Thymus (tissue), 11 donors: ENCODE data around the gene ZAP70. TPM values are rescaled to one million over a fixed set of nuclear protein-coding genes. Genes with fewer than 3 reads are reported as not detected.

Experiments
- DNase-seq, 9 donors: peaks; one replicate each; pipeline ENCODE4 v3.0.0-alpha.2; 2013; ENCODE audit warnings: low spot score in 9 of 9, low read depth in 6 of 9, missing footprints in 1 of 9
- H3K27ac ChIP-seq, 2 donors: one replicate each; pipeline ENCODE4 v1.5.1; 2013; ENCODE audit warnings: control low read depth in 1 of 2, low read depth in 1 of 2, low read length in 1 of 2, mild to moderate bottlenecking in 1 of 2, moderate library complexity in 1 of 2
- H3K27me3 ChIP-seq, 2 donors: one replicate each; pipeline ENCODE4 v1.5.1; 2013; ENCODE audit warnings: low read length in 1 of 2; ENCODE audit not compliant: control insufficient read depth in 2 of 2, insufficient read depth in 1 of 2
- H3K36me3 ChIP-seq, 2 donors: one replicate each; pipeline ENCODE4 v1.5.1; 2013; ENCODE audit warnings: low read length in 1 of 2, mild to moderate bottlenecking in 1 of 2, moderate library complexity in 1 of 2; ENCODE audit not compliant: control insufficient read depth in 2 of 2, insufficient read depth in 2 of 2
- H3K4me1 ChIP-seq, 2 donors: one replicate each; pipeline ENCODE4 v1.5.1; 2013; ENCODE audit warnings: low read length in 2 of 2; ENCODE audit not compliant: control insufficient read depth in 2 of 2, insufficient read depth in 2 of 2
- H3K4me3 ChIP-seq, 2 donors: one replicate each; pipeline ENCODE4 v1.5.1; 2013; ENCODE audit warnings: low read length in 2 of 2, control low read depth in 1 of 2, mild to moderate bottlenecking in 1 of 2
- H3K9me3 ChIP-seq, 2 donors: one replicate each; pipeline ENCODE4 v1.5.1; 2013; ENCODE audit warnings: low read length in 1 of 2, mild to moderate bottlenecking in 1 of 2; ENCODE audit not compliant: control insufficient read depth in 2 of 2, insufficient read depth in 1 of 2
- WGBS: extraction: QIAGEN DNeasy Blood & Tissue Kit; methylation state at CpG from one replicate; pipeline ENCODE4 v1.1.7; 2013; 5-methylcytosine and 5-hydroxymethylcytosine counted together
- polyA plus RNA-seq: library from polyadenylated mRNA; stranded (reverse); fragments of 200-250 nt; gene quantifications from one replicate; pipeline ENCODE4 v1.2.3, GENCODE V29; 2013
- total RNA-seq: library from RNA; stranded (reverse); fragments of 120-200 nt; gene quantifications from one replicate; pipeline ENCODE4 v1.2.4, GENCODE V29; 2013
- donor health status: healthy.

The ZAP70 gene
- total and polyA plus RNA-seq, 2 donors = 160 to 217 TPM

- DNase-seq = no peak
- Histone ChIP-seq H3K4me3 (no peak overlapping the region), H3K9me3 (no peaks in the 10 kb centered on the region), H3K27ac (no peak overlapping the region), H3K27me3 (no peaks in the 10 kb centered on the region), H3K36me3 (peaks cover 62 to 72% of the 10 kb centered on the region in 2 donors), H3K4me1 (peaks cover 3 to 4% of the 10 kb centered on the region in 2 donors)
- 95% methylated on average over 23 of the region's 23 CpGs for WGBS
Observed at GRCh38 chr2:97739020-97739892, 25.9 kb downstream of the ZAP70 start.

GRCh38 chr2:97739893-97740245, 26.5 kb downstream of the ZAP70 start:
- H3K27ac ChIP-seq = no peak overlapping the region
- H3K4me1 ChIP-seq = peaks cover 3 to 4% of the 10 kb centered on the region in 2 donors
- no peaks in the 10 kb centered on the region for H3K27me3 ChIP-seq
- no peak overlapping the region for H3K4me3 ChIP-seq
- WGBS = 91% methylated on average over 5 of the region's 5 CpGs
- H3K9me3 ChIP-seq = no peaks in the 10 kb centered on the region
- H3K36me3 ChIP-seq = peaks cover 56 to 65% of the 10 kb centered on the region in 2 donors
- DNase-seq = no peak

GRCh38 chr2:97740590-97741182, 27.3 kb downstream of the ZAP70 start:
- Histone ChIP-seq H3K9me3 (no peaks in the 10 kb centered on the region), H3K27ac (no peak overlapping the region), H3K36me3 (peaks cover 48 to 57% of the 10 kb centered on the region in 2 donors), H3K4me1 (peaks cover 3 to 4% of the 10 kb centered on the region in 2 donors), H3K27me3 (no peaks in the 10 kb centered on the region), H3K4me3 (no peak overlapping the region)
- peak in 2 of 9 donors; percentile 38 to 46 for DNase-seq
- 61% methylated on average over 19 of the region's 19 CpGs for WGBS

DNA sequence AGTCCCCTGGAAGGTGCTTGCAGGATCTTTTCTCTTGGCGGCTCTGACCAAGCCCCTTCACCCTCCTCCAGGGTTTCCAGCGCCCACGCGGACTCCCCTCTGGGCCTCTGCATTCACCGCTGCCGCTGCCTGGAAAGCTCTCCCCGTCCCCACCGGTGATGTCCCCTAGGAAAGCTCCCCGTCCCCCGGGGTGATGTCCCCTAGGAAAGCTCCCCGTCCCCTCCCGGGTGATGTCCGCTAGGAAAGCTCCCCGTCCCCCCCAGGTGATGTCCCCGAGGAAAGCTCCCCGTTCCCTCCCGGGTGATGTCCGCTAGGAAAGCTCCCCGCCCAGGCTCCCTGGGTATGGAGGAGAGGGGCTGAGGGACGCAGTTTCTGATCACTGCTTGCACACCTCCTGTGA, 27.9 kb downstream of the ZAP70 start:
- H3K27me3 ChIP-seq = no peaks in the 10 kb centered on the region
- H3K36me3 ChIP-seq = peaks cover 44 to 53% of the 10 kb centered on the region in 2 donors
- peak overlapping the region in 1 of 2 donors; percentile 12 for H3K27ac ChIP-seq
- H3K9me3 ChIP-seq = no peaks in the 10 kb centered on the region
- DNase-seq = no peak
- no peak overlapping the region for H3K4me3 ChIP-seq
- peaks cover 3 to 4% of the 10 kb centered on the region in 2 donors for H3K4me1 ChIP-seq
- WGBS = 94% methylated on average over 20 of the region's 20 CpGs

GRCh38 chr2:97741686-97742085, 28.3 kb downstream of the ZAP70 start:
- H3K4me1 ChIP-seq = peaks cover 3 to 4% of the 10 kb centered on the region in 2 donors
- 96% methylated on average over 4 of the region's 4 CpGs for WGBS

DNA sequence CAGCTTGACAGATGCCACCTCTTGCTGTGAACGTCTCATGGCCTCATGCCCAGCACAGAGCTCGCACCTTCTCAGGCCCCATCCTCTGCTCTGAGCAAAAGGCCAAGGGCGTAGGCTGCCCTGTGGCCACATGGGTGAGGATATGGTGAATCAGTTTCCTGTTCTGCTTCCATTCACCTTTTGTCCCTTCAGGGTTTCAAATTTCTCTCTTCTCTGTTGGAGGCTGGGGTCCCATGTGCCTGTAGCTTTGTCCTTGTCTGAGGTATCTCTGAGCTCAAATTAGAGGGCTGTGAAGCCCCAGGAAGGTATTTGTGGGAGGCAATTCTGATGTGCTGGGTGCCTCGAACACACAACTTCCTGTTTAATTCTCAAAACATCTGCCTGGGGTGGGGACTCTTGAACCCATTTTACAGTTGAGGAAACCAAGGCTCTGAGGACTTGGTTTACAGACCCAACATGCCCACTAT, 29.0 kb downstream of the ZAP70 start:
- peak overlapping the region in 1 of 2 donors; percentile 0 for H3K27ac ChIP-seq

More at GRCh38 chr2:97741686-97742085, 28.3 kb downstream of the ZAP70 start:
- H3K27ac ChIP-seq = no peak overlapping the region
- H3K9me3 ChIP-seq = no peaks in the 10 kb centered on the region
- peaks cover 40 to 48% of the 10 kb centered on the region in 2 donors for H3K36me3 ChIP-seq
- H3K4me3 ChIP-seq = no peak overlapping the region
- no peaks in the 10 kb centered on the region for H3K27me3 ChIP-seq
- no peak for DNase-seq

DNA sequence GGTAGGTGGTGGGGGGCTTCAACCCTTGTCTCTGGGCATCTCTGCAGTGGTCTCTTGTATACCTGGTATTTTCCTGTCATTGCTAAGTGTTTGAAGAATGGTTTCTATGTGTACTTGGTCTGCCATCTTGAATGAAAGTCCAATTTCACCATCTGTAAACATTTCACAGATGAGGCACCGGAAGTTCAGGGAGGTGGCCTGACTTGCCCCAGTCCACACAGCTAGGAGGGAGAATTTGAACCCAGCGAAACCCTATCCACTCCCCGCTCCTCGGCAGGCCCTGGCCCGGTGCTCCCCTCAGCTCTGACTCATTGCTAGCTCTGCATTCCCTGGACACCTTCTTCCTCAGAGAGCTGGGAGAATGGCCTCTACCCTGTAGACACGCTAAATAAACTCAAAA, 30.5 kb downstream of the ZAP70 start:
- Histone ChIP-seq H3K27ac (no peak overlapping the region), H3K36me3 (peaks cover 17 to 27% of the 10 kb centered on the region in 2 donors), H3K9me3 (no peaks in the 10 kb centered on the region), H3K4me3 (no peak overlapping the region), H3K27me3 (no peaks in the 10 kb centered on the region), H3K4me1 (peaks cover 6 to 10% of the 10 kb centered on the region in 2 donors)
- DNase-seq = no peak
- WGBS = 97% methylated on average over 6 of the region's 6 CpGs

More for the DNA sequence above, 29.0 kb downstream of the ZAP70 start:
- DNase-seq = no peak
- Histone ChIP-seq H3K4me1 (peaks cover 3 to 4% of the 10 kb centered on the region in 2 donors), H3K9me3 (no peaks in the 10 kb centered on the region), H3K4me3 (no peak overlapping the region), H3K36me3 (peaks cover 32 to 42% of the 10 kb centered on the region in 2 donors), H3K27me3 (no peaks in the 10 kb centered on the region)
- 87% methylated on average over 4 of the region's 4 CpGs for WGBS

- H3K4me1 ChIP-seq = peaks cover 6 to 10% of the 10 kb centered on the region in 2 donors
- 61% methylated on average over 10 of the region's 10 CpGs for whole genome bisulfite sequencing
- DNase-seq = no peak
Observed at GRCh38 chr2:97745474-97746174, 32.2 kb downstream of the ZAP70 start.

More at GRCh38 chr2:97745474-97746174, 32.2 kb downstream of the ZAP70 start:
- Histone ChIP-seq H3K9me3 (no peaks in the 10 kb centered on the region), H3K4me3 (no peak overlapping the region), H3K36me3 (peaks cover 8 to 13% of the 10 kb centered on the region in 2 donors), H3K27ac (peak overlapping the region in 1 of 2 donors; percentile 64), H3K27me3 (no peaks in the 10 kb centered on the region)
